Measurements from ENCODE around the gene PRKAR2B.

Gene PRKAR2B

GRCh38 chr7:107194052-107194451 is 149.5 kb downstream of the PRKAR2B start:
- no peak for TF ChIP-seq ZNF8 (CRISPR knock-in tag; IDR thresholded peaks at IDR 0.05)
- TF ChIP-seq BACH2 (CRISPR knock-in tag; IDR thresholded peaks at IDR 0.05; ENCODE audit: borderline replicate concordance) = no peak
- no peak for TF ChIP-seq ZNF70 (CRISPR knock-in tag; IDR thresholded peaks at IDR 0.05)
- TF ChIP-seq PATZ1 (CRISPR knock-in tag; IDR thresholded peaks at IDR 0.05; ENCODE audit: borderline replicate concordance) = no peak
- TF ChIP-seq GLIS3 (CRISPR knock-in tag; IDR thresholded peaks at IDR 0.05) = no peak
- no peak for TF ChIP-seq CSDC2 (CRISPR knock-in tag; IDR thresholded peaks at IDR 0.05)
- TF ChIP-seq POU6F1 (CRISPR knock-in tag; IDR thresholded peaks at IDR 0.05; ENCODE audit: borderline replicate concordance, low read depth) = no peak
- TF ChIP-seq ESRRG (CRISPR knock-in tag; IDR thresholded peaks at IDR 0.05) = no peak
- no peak for TF ChIP-seq CSRNP3 (CRISPR knock-in tag; IDR thresholded peaks at IDR 0.05)
- no peak for TF ChIP-seq TCF4 (CRISPR knock-in tag; IDR thresholded peaks at IDR 0.05; ENCODE audit: borderline replicate concordance)
- no peak for TF ChIP-seq PPARA (CRISPR knock-in tag; IDR thresholded peaks at IDR 0.05; ENCODE audit: borderline replicate concordance)
- TF ChIP-seq SNAI2 (CRISPR knock-in tag; IDR thresholded peaks at IDR 0.05) = no peak
- TF ChIP-seq TOX (CRISPR knock-in tag; IDR thresholded peaks at IDR 0.05; ENCODE audit: borderline replicate concordance) = no peak
- no peak for TF ChIP-seq OSR1 (CRISPR knock-in tag; IDR thresholded peaks at IDR 0.05)
- TF ChIP-seq RARB (CRISPR knock-in tag; IDR thresholded peaks at IDR 0.05) = no peak
- ATAC-seq = peak; percentile 56

- ATAC-seq = no peak
- TF ChIP-seq ZFP3 (CRISPR knock-in tag; IDR thresholded peaks at IDR 0.05) (no peak), CSRNP3 (CRISPR knock-in tag; IDR thresholded peaks at IDR 0.05) (no peak), ZFP30 (CRISPR knock-in tag; IDR thresholded peaks at IDR 0.05) (no peak), TOX (CRISPR knock-in tag; IDR thresholded peaks at IDR 0.05; ENCODE audit: borderline replicate concordance) (no peak), ISL1 (CRISPR knock-in tag; IDR thresholded peaks at IDR 0.05) (no peak), ZNF565 (CRISPR knock-in tag; conservative IDR thresholded peaks at IDR 0.05; ENCODE audit: low read depth) (no peak), TSHZ2 (CRISPR knock-in tag; IDR thresholded peaks at IDR 0.05) (no peak), ZNF70 (CRISPR knock-in tag; IDR thresholded peaks at IDR 0.05) (no peak), OSR1 (CRISPR knock-in tag; IDR thresholded peaks at IDR 0.05) (no peak), PPARA (CRISPR knock-in tag; IDR thresholded peaks at IDR 0.05; ENCODE audit: borderline replicate concordance) (no peak), ZNF8 (CRISPR knock-in tag; IDR thresholded peaks at IDR 0.05) (no peak), ARNTL (CRISPR knock-in tag; IDR thresholded peaks at IDR 0.05; ENCODE audit: borderline replicate concordance, low read depth) (no peak), CREB5 (CRISPR knock-in tag; IDR thresholded peaks at IDR 0.05; ENCODE audit: low read depth) (no peak), RARB (CRISPR knock-in tag; IDR thresholded peaks at IDR 0.05) (no peak), SNAI2 (CRISPR knock-in tag; IDR thresholded peaks at IDR 0.05) (no peak), ESRRG (CRISPR knock-in tag; IDR thresholded peaks at IDR 0.05) (no peak), CSDC2 (CRISPR knock-in tag; IDR thresholded peaks at IDR 0.05) (no peak), PATZ1 (CRISPR knock-in tag; IDR thresholded peaks at IDR 0.05; ENCODE audit: borderline replicate concordance) (no peak), ZC3H10 (CRISPR knock-in tag; IDR thresholded peaks at IDR 0.05) (no peak), GLIS3 (CRISPR knock-in tag; IDR thresholded peaks at IDR 0.05) (no peak)
These were observed 152.5 kb downstream of the PRKAR2B start for GRCh38 chr7:107196834-107197610.
